ENCODE data around the gene CNKSR3.

The CNKSR3 gene

DNA sequence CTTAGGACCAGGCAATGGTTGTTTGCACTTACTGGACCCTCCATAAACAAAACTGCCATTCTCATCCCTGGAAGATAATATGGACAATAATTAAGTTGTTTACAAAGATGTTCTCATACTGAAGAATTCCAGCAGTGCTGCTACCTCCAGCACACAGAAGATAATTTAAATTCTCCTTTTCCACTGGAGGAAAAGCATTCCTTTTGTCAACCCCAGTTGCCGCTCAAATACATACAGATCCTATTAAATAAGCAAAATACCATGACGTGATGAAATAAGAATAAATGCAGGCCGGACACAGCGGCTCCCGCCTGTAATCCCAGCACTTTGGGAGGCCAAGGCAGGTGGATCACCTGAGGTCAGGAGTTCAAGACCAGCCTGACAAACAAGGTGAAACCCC, 99.4 kb downstream of the CNKSR3 start:
- TF ChIP-seq, protein P1, sequence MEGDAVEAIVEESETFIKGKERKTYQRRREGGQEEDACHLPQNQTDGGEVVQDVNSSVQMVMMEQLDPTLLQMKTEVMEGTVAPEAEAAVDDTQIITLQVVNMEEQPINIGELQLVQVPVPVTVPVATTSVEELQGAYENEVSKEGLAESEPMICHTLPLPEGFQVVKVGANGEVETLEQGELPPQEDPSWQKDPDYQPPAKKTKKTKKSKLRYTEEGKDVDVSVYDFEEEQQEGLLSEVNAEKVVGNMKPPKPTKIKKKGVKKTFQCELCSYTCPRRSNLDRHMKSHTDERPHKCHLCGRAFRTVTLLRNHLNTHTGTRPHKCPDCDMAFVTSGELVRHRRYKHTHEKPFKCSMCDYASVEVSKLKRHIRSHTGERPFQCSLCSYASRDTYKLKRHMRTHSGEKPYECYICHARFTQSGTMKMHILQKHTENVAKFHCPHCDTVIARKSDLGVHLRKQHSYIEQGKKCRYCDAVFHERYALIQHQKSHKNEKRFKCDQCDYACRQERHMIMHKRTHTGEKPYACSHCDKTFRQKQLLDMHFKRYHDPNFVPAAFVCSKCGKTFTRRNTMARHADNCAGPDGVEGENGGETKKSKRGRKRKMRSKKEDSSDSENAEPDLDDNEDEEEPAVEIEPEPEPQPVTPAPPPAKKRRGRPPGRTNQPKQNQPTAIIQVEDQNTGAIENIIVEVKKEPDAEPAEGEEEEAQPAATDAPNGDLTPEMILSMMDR (conservative IDR thresholded peaks at IDR 0.05; ENCODE audit: low read depth, low read length) = no peak
- DNase-seq (ENCODE audit: low read depth) = peak; percentile 62
- peak overlapping the region; percentile 24 for H3K4me3 ChIP-seq (ENCODE audit: low read depth, low read length)

DNA sequence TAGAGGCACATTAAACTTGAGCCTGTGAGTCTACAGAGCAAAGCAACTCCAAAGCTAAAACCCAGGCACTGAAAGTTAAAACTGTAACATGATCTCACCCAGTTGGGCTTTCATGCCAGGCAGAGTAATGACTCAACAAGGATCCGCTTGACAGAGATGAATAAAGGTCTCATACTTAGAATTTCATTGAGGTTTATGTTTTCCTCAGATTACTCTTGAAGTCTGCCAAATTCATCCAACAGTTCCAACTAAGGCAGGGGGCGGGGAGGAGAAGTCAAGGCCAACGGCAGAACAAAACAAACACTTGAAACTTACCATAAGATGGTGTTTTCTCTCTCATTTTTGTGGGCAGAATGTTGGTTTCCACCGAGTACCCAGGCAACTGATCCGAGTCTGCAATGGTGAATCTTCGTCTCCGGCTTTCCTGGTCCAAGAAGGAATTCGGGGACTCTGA, 99.8 kb downstream of the CNKSR3 start:
- peak overlapping the region; percentile 24 for H3K4me3 ChIP-seq (ENCODE audit: low read depth, low read length)
- peak; percentile 98 for DNase-seq (ENCODE audit: low read depth)
- TF ChIP-seq, protein P1 (conservative IDR thresholded peaks at IDR 0.05; ENCODE audit: low read depth, low read length) = no peak

DNA sequence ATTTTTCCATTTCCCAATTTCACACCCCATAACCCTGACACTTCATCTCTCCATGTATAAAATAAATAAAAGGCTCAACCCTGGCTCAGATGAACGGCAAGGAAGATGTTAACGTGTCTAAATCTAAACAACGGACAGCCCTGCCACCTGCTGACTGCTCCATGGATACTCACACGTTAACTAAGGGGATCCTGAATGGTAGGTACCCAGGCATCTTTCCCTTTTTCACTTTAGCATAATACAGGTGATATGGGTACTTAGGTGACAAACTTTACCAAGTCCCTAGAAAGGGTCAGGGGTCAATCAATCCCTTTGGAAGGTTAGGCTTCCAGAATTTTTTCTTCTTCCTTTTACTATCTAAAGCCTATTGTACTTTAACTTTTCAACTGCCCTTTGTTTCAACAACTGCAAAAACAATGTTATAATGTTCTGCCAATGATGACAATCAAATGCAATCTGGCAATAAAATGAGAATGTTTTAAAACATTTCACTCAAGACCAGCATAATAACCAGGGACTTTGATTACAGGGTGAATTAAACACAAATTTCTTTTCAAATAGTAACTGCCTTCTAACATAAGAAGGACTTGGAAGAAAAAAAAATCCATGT, 101.5 kb downstream of the CNKSR3 start:
- no peak overlapping the region for H3K4me3 ChIP-seq (ENCODE audit: low read depth, low read length)
- DNase-seq (ENCODE audit: low read depth) = peak; percentile 83
- TF ChIP-seq, protein P1 (conservative IDR thresholded peaks at IDR 0.05; ENCODE audit: low read depth, low read length) = peak; percentile 77

DNA sequence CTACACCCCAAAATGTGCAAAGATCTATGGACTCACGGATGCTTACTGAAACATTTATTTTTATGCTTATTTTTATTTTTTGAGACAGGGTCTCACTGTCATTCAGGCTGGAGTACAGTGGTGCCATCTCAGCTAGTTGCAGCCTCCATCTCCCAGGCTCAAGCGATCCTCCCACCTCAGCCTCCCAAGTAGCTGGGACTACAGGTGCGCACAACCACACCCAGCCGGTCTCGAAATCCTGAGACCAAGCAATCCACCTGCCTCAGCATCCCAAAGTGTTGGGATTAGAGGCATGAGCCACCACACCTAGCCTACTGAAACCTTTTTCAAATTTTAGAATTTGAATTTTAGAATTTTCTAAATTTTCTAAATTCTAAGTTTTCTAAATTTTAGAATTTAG, 103.0 kb downstream of the CNKSR3 start:
- no peak for DNase-seq (ENCODE audit: low read depth)
- no peak overlapping the region for H3K4me3 ChIP-seq (ENCODE audit: low read depth, low read length)
- TF ChIP-seq, protein P1 (conservative IDR thresholded peaks at IDR 0.05; ENCODE audit: low read depth, low read length) = no peak

DNA sequence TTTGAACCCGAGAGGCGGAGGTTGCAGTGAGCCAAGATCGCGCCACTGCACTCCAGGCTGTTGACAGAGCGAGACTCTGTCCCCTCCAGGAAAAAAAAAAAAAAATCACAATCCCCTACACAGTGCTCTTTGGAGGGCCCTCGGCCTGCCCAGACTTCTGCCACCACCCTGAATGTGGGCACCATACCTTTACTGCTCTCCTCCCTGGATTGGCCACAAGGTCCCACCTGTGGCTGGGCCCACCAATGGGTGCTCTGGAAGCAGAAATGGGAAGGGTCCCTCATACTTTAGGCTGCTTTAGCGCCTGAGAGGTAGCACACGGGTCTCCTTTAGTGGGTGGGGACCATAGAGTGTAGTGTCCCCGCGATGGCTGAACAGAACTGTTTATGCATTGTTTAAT, 103.6 kb downstream of the CNKSR3 start:
- TF ChIP-seq, protein P1 (conservative IDR thresholded peaks at IDR 0.05; ENCODE audit: low read depth, low read length) = no peak
- DNase-seq (ENCODE audit: low read depth) = no peak
- H3K4me3 ChIP-seq (ENCODE audit: low read depth, low read length) = no peak overlapping the region

DNA sequence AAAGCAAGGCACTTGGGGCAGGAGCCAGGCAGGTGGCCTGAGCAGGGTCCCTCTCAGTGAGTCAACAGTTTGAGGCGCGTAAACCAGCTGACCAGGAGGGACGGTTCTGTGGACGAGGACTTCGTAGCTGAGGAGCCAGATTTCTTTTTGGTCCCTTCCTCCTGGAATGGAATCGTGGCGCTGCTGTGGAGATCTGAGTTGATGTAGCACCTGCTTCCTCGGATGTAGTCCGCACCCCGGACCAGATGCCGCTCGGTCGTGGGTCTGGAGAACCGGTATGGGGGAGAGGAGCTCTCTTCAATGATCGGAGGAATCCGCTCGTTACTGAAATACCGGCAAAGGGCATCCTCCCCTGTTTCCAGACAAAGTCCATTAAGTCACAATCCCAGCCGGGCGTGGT, 104.2 kb downstream of the CNKSR3 start:
- H3K4me3 ChIP-seq (ENCODE audit: low read depth, low read length) = no peak overlapping the region
- no peak for DNase-seq (ENCODE audit: low read depth)
- TF ChIP-seq, protein P1 (conservative IDR thresholded peaks at IDR 0.05; ENCODE audit: low read depth, low read length) = no peak

DNA sequence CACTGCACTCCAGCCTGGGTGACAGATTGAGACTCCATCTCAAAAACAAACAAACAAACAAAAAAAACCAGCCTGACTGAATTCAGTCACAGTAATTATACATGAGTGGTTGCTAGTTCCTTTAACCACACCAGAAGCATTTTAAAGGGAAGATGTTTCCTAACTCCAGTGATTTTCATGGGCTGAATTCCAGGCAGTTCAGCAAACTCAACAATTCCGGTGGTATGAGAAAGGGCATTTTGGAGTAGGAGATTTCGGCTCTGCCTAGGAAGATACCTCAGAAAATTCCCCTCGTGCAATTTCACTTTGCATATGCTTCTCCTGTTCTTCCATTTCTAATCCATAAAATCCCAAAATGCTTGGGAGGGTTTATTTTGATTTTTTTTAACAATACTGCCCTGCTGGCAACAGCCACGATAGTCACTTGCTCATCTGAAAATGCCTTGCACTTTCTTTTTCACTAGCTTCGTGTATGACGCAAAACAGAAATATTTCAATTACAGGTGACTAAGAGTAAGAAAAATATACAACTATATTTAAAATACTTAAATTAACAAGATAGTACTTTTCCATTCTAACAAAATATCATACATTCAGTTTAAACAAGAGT, 105.6 kb downstream of the CNKSR3 start:
- peak; percentile 64 for DNase-seq (ENCODE audit: low read depth)
- TF ChIP-seq, protein P1 (conservative IDR thresholded peaks at IDR 0.05; ENCODE audit: low read depth, low read length) = no peak
- H3K4me3 ChIP-seq (ENCODE audit: low read depth, low read length) = peak overlapping the region; percentile 11
